SIG-M5 (cell line): ENCODE measurements around the gene AQP12B.
"Not testable (repeated sequence)": the region's sequence is repeated elsewhere in the genome, so short reads cannot be mapped to it uniquely, and the experiment has no call there.

Experiments used
- DNase-seq: peaks from one replicate; lab custom pipeline; 2025; lab: John Stamatoyannopoulos, UW

AQP12B gene

GRCh38 chr2:240701091-240701735, 18.5 kb upstream of the AQP12B start:
- DNase-seq: no peak

- not testable (repeated sequence) for DNase-seq
These were observed 17.9 kb upstream of the AQP12B start for GRCh38 chr2:240700616-240701015.

GRCh38 chr2:240699835-240700234, 17.1 kb upstream of the AQP12B start:
- not testable (repeated sequence) for DNase-seq

DNA sequence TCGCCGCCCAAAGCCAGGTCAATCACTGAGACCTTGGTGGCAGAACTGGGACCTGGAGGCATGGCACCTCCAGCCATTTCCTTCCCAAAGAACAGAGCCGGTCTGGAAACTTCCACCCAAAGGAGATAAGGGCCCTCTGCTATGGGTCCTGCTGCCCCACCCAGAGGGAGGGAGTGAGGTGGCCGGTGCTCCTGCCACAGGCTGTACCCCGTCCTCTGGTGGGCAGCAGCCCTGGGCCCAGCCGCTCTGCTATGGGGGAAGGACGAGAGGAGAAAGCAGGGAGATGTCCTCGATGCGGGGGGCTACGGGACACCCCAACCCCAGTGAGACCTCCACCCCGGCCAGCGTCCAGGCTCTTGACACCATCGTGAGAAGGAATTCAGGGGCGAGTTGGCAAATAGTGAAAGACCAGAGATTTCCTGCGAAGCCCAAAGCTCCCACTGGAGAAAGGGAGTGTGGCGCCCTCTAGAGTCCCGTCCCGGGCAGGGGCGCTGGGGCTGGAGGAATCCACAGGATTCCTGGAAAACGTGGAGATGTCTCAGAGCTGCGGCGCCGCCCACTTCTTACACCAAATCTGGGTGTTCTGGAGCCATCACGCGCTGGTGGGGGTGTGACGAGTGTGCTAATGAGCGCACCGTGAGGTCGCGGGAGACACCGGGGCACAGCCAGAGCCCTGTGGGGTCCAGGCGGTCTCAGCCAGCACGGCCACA, 16.3 kb upstream of the AQP12B start:
- not testable (repeated sequence) for DNase-seq

GRCh38 chr2:240696469-240696868, 13.8 kb upstream of the AQP12B start:
- DNase-seq: not testable (repeated sequence)

- not testable (repeated sequence) for DNase-seq
These were observed 12.9 kb upstream of the AQP12B start for GRCh38 chr2:240695593-240695992.

DNA sequence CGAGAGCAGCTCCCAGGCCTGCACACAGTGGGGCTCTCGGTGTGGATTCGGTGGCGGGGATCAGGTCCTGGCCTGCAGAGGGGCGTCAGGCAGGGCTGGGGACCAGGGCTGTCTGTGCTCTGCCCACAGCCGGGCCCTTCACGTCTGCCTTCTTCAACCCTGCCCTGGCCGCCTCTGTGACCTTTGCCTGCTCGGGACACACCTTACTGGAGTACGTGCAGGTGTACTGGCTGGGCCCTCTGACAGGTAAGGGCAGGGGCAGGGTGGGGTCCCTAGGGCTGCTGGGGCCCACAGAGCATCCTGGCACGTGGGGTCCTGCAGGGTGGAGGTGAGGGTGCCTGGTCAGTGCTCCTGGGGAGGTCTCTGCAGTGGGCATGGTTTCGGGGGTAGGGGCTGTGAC, 11.6 kb upstream of the AQP12B start:
- not testable (repeated sequence) for DNase-seq

DNA sequence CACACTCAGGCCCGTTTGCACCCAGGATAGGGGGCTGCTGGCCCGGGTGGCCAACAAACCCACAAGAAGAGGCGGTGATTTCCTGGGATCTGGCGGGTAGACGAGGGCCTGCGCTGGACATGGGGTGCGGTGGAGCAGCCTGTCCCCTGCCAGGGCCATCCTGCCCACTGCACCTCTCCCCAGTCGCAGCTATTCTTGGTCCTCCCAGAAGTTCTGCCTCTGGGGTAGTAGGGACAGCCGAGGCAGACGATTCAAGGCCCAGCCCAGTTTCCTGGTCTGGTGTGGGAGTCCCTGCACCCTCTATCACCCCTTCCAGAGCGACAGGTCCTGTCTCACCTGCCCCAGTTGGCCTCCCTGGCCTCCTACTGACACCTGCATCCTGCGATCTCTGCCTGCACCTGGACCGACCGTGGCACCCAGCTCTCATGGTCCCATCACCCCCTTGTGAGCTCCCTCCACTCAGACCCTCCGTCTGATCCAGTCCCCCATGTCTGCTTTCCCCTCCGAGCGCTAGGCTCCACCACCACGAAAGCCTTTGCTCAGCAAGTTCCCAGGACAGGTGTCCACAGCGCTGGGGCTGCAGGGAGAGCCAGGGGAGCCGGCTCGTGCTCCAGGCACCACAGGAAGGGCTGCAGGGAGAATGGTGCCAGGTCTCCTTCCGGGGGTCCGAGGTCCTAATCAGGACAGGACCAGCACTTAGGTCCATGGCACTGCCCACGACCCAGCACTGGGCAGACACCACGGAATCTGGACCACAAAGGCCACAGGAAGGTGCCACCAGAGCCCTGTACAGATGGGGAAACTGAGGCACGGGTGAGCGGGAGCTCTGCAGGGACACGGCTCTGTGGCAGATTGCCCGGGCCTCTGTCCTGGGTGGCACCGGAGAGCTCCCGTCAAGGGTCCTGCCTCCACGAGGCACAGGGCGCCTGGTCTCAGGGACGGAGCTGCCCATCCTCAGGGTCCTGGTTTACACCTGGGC, 10.2 kb upstream of the AQP12B start:
- DNase-seq: not testable (repeated sequence)

DNA sequence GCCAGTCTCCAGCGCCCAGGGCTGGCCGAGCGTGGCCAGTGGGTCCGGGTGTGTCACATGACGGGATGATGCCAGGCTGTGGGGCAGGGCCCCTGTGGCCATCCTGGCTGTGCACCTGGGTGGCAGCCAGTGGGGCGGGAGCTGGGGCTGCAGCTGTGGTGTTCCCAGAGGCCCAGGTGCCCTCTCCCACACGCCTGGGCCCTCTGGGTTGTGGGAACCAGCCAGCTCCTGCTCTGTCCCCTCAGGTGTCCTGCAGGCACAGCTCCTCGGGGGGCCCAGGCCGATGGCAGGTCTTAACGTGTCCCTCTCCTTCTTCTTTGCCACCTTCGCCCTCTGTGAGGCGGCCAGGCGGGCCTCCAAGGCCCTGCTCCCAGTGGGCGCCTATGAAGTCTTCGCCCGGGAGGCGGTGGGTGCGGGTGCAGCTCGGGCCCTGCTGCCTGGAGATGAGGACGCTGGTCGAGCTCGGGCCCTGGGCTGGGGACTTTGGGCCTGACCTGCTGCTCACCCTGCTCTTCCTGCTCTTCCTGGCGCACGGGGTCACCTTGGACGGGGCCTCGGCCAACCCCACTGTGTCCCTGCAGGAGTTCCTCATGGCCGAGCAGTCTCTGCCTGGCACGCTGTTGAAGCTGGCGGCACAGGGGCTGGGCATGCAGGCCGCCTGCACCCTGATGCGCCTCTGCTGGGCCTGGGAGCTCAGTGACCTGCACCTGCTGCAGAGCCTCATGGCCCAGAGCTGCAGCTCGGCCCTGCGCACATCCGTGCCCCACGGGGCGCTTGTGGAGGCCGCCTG, 9.1 kb upstream of the AQP12B start, which contains the start of gene AQP12A:
TSS of gene AQP12A (plus strand) at position 236 of the 790 bp plus-strand sequence. CDS start at position 284, 48 bp downstream.
- DNase-seq: not testable (repeated sequence)

- DNase-seq: not testable (repeated sequence)
These were observed 8.4 kb upstream of the AQP12B start for GRCh38 chr2:240691075-240691427.

DNA sequence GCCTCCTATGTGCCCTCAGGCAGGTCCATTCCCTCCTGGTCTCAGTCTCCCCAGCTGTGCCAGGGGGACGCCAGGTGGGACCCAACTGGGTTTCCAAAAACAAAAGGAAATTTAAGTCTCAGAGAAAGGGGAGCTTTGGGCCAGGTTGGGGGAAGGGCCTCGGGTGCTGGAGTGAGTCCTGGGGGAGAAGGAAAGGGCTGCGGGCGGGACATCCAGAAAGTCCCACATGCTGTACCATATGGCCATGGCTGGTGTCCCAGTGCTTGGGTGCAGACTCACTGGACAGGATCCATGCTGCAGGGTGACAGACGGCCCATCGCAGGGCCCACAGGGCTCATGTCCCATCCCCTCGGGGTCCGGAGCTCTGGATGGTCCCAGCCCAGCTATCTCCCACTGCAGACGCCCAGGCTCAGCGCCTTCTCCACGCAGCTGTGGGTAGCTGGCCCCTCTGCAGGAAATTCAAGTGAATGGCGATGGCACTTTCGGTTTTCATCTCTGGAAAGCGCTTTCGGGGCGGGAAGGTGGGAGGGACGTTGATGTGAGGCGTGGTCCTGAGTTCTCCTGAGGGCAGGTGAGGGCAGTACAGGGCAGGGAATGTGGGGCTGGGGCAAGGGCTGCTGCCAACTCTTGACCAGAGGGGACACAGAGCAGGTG, 7.9 kb upstream of the AQP12B start:
- not testable (repeated sequence) for DNase-seq

- DNase-seq: no peak
These were observed 7.3 kb upstream of the AQP12B start for GRCh38 chr2:240689975-240690374.

- no peak for DNase-seq
These were observed 5.9 kb upstream of the AQP12B start for GRCh38 chr2:240688553-240688919.

DNA sequence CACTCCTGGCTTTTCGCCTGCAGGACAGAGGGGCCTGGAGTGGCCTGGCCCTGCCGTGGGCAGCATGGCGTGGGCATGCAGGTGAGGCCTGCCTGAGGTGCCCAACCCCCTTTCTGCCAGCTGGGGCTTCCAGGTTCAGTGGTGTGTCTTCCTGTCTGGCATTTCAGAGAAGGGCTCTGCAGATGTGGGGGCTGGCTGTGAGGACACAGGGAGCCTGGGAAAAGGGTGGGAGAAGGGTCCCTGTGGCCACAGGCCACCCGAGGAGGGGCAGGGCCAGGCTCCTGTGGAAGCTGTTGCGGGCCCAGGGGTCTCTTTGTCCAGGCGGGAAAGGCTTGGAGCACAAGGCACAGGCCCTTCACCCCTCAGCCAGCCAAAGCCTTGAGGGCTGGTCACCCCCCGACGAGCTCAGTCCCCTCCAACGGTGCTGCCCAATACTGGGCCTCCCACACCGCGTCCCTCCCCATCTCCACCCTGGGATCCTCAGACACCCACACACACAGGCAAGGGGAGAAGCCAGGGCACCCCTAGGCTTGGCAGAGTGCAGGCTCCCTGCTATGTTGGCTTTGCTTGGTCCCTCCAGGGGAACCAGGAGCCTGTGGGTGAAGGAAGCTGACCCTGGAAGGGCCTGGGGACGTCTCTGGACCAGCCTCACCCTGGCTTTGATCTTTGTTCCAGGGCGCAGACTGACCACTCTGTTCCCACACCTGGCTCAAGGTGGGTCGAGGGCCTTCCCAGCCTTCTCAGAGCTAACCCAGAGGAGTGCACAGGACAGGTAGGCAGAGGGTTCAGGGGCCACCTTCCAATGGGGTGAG, 5.3 kb upstream of the AQP12B start:
- no peak for DNase-seq

GRCh38 chr2:240687045-240687740, 4.5 kb upstream of the AQP12B start:
- no peak for DNase-seq

DNA sequence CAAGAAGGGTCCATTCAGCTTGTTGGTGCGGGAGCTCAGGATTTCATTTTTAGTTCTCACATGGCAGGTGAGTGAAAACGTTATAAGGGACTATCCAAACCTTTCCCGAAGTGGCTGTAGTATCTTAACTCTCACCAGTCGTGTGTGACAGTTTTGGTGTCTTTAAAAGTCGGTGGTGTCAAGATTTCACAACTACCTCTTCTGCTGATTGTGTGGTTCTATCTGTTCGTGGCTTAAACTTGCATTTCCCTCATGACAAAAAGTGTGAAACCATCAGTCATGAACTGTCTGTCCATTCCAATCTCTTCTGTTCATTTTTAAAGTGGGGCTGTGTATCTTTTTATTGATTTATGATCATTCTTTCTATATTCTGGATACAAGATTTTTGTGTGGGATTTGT, 3.8 kb upstream of the AQP12B start:
- DNase-seq: no peak

GRCh38 chr2:240685771-240686371, 3.2 kb upstream of the AQP12B start:
- no peak for DNase-seq

DNA sequence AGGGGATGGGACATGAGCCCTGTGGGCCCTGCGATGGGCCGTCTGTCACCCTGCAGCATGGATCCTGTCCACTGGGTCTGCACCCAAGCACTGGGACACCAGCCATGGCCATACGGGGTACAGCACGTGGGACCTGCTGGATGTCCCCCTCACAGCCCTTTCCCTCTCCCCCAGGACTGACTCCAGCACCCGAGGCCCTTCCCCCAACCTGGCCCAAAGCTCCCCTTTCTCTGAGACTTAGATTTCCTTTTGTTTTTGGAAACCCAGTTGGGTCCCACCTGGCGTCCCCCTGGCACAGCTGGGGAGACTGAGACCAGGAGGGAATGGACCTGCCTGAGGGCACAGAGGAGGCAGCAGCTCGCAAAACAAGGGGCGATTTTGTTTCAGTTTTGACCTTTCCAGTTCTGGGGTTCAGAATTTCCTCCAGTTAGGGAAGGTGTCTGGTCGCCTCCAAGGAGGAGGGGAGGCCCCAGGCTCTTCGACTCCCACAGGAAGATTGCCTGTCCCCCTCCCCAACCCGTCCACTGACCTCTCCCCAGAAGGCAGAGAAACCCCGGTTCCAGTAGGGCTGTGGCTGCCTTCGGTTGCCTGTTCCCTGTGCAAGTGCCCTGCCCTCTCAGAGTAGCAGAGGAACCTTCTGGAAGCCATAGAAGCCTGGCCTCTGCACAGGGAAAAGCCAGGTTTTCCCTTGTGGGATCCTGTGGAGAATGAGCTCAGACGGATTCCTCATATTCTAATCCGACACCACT, 1.5 kb upstream of the AQP12B start:
- not testable (repeated sequence) for DNase-seq
